HG03135 (cell line): ENCODE results near the gene SLC9A2.

Source experiments
- ATAC-seq: cut with Tn5 transposase; IDR thresholded peaks from one replicate; pipeline ENCODE4 v1.9.1; 2021; ENCODE audit warnings: mild to moderate bottlenecking, moderate library complexity; ENCODE audit not compliant: unreplicated experiment

Gene SLC9A2

DNA sequence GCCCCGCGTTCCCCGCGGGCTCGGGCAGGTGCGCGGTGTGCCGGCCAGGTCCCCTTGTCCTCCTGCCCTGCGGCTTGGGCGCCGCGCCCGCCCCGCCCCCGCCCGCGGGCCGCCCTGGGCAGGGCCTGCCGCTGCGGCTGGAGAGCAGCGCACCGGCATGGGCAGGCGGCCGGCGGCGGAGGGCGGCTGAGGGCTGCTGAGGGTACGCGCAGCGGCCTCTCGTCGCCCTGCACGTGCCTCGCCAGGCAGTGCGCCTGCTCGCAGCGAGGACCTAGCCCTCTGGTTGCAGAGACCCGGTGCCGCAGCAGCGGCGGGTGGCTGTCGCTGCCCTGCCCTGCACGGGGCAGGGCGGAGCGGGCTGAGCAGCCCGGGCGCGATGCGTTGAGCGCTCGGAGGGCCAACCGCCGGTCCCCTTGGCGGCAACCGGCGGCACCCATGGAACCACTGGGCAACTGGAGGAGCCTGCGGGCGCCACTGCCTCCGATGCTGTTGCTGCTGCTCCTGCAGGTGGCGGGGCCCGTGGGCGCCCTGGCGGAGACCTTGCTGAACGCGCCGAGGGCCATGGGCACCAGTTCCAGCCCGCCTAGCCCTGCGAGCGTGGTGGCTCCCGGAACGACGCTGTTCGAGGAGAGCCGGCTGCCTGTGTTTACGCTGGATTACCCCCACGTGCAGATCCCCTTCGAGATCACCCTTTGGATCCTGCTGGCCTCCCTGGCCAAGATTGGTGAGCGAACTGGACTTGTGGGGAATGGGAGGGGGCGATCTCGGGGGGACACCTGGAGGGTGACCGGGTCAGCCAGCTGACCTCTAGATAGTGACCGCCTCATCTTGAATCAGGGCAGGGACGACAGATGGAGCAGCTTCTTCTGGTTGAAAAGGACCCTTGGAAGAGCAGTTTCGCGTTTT, at the start of gene SLC9A2:
Gene SLC9A2 (plus strand): TSS at position 140 of the 906 bp plus-strand sequence. CDS start 296 bp downstream, at position 436.
- no peak for ATAC-seq

DNA sequence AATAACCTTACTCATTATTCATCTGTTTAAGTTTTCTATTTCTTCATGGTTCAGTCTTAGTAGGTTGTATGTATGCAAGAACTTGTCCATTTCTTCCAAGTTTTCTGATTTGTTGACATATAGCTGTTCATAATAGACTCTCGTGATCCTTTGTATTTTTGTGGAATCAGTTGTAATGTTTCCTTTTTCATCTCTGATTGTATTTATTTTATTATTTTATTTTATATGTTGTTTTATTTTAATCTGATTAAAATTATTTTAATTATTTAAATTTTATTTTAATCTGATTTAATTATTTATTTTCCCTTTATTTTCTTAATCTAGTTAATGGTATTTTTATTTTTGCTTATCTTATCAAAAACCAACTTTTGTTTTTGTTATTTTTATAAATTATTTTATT, 43.5 kb upstream of the SLC9A2 start:
- no peak for ATAC-seq

DNA sequence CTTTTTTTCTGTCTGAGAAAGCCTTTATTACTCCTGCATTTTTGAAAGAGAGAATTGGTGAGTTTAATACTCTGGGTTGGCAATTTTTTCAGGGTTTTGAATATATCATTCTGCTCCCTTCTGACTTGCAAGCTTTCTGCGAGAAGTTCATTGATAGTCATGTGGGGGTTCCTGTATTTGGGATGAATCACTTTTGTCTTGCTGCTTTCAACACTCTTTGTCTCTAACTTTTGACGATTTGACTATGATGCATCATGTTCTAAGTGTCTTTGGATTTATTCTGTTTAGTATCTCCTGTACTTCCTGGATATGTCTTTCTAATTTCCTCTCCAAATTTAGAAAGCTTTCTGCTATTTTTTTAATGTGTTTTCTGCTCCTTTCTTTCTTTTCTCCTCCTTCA, 41.0 kb upstream of the SLC9A2 start:
- no peak for ATAC-seq

DNA sequence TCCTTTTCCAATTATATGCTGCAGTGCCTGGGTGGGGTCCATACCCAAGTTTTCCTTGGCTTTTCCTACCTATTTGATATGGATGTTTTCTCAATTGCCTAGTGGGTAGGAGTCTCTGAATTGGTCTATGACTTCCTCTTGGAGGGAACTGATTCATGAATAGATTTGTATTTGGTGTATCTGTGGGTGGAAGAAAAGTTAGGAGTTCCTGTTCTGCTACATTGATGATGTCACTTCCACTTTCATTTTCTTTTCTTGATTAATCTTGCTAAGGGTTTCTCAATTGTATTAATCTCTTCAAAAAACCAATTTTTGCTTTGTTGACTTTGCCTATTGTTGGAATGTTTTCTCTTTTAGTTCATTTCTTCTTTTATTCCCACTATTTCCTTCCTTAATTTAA, 37.4 kb upstream of the SLC9A2 start:
- ATAC-seq, result no peak

GRCh38 chr2:102582845-102583244, 36.5 kb upstream of the SLC9A2 start:
- ATAC-seq, result no peak

- no peak for ATAC-seq
These were observed 33.4 kb upstream of the SLC9A2 start for GRCh38 chr2:102585847-102586404.

DNA sequence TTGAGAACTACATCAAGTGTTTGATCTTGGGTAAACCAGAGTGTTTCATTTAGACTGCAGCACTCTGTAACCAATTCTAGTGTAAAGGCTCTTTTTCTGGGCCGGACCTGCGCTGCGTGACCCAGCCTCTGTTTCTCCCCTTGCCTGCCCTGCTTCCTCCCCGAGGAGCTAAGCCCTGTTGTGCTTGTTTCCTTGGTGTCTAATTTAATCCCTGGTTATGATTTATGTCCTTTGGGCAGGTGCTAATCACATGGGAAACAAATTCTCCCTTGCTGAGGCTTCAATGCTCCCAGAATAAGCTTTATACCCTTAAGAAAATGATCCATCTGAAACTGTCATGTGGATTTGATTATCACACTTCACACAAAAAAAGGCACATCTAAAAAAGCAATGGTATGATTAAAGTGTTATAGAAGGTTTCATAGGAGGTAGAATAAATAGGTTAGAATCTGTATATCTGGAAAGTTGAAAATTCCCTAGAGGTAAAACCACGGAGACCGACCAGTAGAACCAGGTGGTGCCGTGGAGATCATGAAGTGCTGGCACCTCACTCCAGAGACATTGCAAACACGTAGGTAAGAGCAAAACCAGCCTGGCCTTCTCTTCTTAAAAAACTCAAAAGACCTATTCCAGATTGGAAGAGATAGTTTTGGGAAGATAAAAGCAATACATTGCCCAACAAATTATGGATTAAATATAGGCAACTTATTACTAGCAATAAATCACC, 31.0 kb upstream of the SLC9A2 start:
- no peak for ATAC-seq

GRCh38 chr2:102589444-102589843, 29.9 kb upstream of the SLC9A2 start:
- ATAC-seq, result no peak

- no peak for ATAC-seq
These were observed 27.8 kb upstream of the SLC9A2 start for GRCh38 chr2:102591491-102592045.

- no peak for ATAC-seq
These were observed 26.8 kb upstream of the SLC9A2 start for GRCh38 chr2:102592601-102593000.

GRCh38 chr2:102593516-102593915, 25.8 kb upstream of the SLC9A2 start:
- no peak for ATAC-seq

DNA sequence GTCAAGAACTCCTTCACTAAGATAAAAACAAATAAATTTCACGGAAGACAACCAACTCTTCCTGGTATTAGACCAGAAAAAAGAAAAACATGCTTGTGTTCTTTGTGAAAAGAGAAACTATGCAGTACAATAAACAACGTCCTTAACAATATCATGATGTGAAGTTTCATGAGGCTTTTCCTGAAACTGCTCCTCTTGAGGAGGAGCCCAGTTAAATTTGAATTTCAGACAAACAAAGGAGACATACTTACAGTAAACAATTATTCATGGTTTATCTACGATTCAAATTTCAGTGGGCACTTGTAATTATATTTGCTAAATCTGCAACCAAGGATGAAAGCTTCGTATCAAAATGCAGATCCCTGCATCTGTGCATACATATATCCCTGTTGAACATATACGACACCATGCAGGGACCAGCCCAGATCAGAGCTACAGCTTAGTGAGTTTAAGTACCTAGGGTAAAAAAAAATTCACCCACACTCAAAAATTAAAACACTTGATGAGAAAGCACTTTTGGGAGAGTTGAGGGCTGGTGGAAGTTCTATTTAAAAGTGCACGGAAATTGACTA, 24.8 kb upstream of the SLC9A2 start:
- no peak for ATAC-seq

GRCh38 chr2:102597788-102598187, 21.6 kb upstream of the SLC9A2 start:
- ATAC-seq, result no peak

- no peak for ATAC-seq
These were observed 19.9 kb upstream of the SLC9A2 start for GRCh38 chr2:102599486-102599885.

DNA sequence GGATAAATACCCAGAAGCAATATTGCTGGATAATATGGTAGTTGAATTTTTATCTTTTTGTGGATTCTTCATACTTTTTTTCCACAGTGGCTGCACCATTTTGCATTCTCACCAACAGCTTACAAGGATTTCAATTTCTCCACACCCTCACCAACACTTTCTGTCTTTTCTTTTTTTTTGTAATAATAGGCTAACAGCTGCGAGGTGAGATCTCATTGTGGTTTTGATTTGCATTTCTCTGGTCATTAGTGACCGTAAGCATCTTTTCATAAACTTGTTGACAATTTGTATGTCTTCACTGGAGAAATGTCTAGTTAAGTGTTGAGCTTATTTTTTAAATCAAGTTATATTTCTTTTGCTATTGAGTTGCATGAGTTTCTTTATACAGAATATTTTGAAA, 17.6 kb upstream of the SLC9A2 start:
- no peak for ATAC-seq

- ATAC-seq, result no peak
These were observed 15.4 kb upstream of the SLC9A2 start for GRCh38 chr2:102603904-102604303.

GRCh38 chr2:102604769-102605168, 14.6 kb upstream of the SLC9A2 start:
- no peak for ATAC-seq

- no peak for ATAC-seq
These were observed 13.0 kb upstream of the SLC9A2 start for GRCh38 chr2:102606353-102606752.

DNA sequence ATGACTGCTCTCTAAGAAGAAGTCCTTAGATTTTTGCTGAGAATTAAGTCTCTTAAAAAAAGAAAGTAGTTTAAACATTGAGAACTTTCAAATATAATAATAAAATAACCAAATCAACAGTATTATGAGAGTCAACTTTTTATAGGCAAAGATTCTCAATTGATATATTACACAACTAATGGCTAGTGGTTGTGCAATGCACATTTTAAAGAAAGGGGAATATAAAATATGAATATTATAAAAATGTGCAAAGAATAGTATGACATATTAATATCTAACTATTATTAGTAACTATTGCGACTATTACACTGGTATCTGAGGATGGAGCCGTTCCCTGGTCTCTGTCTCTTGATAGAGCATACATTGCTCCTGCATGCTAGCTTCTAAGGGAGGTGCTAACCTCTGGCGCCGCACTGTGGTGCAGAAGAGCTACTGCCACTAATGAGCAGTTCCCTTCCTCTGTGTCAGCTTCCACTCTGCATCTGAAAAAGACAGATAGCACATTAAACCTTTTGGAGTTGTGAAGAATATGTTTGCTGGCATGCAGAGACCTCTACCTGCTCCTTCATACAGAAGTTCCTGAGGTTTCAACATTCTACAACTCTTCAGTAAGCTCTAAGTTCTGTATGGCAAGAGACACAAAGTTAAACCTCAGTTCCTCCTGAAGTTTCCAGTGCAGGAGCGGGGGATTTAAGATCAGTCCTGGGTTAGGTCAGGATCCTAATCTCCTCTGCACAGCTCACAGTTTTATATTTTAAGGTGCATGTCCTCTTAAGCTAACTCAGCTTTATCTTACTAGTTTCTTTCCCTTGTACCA, 3.5 kb upstream of the SLC9A2 start:
- peak; percentile 96 for ATAC-seq
